Prostate gland (tissue), 2 donors: ENCODE data around the gene ADH1B. TPM values are rescaled to one million over a fixed set of nuclear protein-coding genes. Genes with fewer than 3 reads are reported as not detected.
"Not testable (repeated sequence)": the region's sequence is repeated elsewhere in the genome, so short reads cannot be mapped to it uniquely, and the experiment has no call there.

Experiments
- DNase-seq: peaks from one replicate; pipeline ENCODE4 v3.0.0-alpha.2; 2019; ENCODE audit warnings: low spot score
- H3K27ac ChIP-seq, 2 donors: fragments of 200-600 bp; sonication (generic); 2 replicates each; pipeline ENCODE4 v1.5.1; 2017 to 2019
- H3K27me3 ChIP-seq: fragments of 200-600 bp; sonication (generic); replicated peaks from 2 replicates; pipeline ENCODE4 v1.5.1; 2019; ENCODE audit not compliant: insufficient read depth
- H3K36me3 ChIP-seq, 2 donors: fragments of 200-600 bp; sonication (generic); 1 replicate in 1 of 2; 2 replicates in 1 of 2; pipeline versions ENCODE4 v1.5.1 to v1.8.1; 2017 to 2019
- H3K4me1 ChIP-seq: fragments of 200-600 bp; sonication (generic); replicated peaks from 2 replicates; pipeline ENCODE4 v1.5.1; 2019
- H3K4me3 ChIP-seq, 2 donors: fragments of 200-600 bp; sonication (generic); 2 replicates each; pipeline ENCODE4 v1.5.1; 2017 to 2019
- H3K9me3 ChIP-seq: fragments of 200-600 bp; sonication (generic); 2 replicates; pipeline ENCODE4 v1.5.1; 2017
- POLR2A ChIP-seq: fragments of 450-650 bp; IDR thresholded peaks from one replicate; pipeline ENCODE4 v1.6.1; 2016; ENCODE audit warnings: antibody characterized with exemption, mild to moderate bottlenecking
- POLR2AphosphoS5 ChIP-seq: sonication (generic); formaldehyde crosslinking; IDR thresholded peaks from one replicate; pipeline ENCODE4 v1.6.1; 2017; ENCODE audit warnings: antibody characterized with exemption
- WGBS: methylation state at CpG from one replicate; pipeline ENCODE4 v1.1.5; 2018; 5-methylcytosine and 5-hydroxymethylcytosine counted together
- intact Hi-C: fragments of 100-400 bp; cut with DNase I; formaldehyde crosslinking; loops from one replicate; pipeline ENCODE4 v1.14.2; 2022
- total RNA-seq, 2 donors: library from RNA; depleted of rRNA; stranded (reverse); fragments of >200 nt; gene quantifications; one replicate each; pipeline ENCODE4 v1.1.0, GENCODE V29; 2016
- TF ChIP-seq, protein P1 (sequence below), 4 experiments: fragments of 200-600 bp in 2 of 4; fragments of 450-650 bp in 2 of 4; sonication (generic) in 2 of 4; IDR thresholded peaks; 1 replicate in 3 of 4; 2 replicates in 1 of 4; pipeline ENCODE4 v1.5.1; 2016 to 2019; ENCODE audit warnings: antibody characterized with exemption in 4 of 4, mild to moderate bottlenecking in 2 of 4, moderate library complexity in 2 of 4

Gene ADH1B
- total RNA-seq, 2 donors from 2014 or later = 12.8 to 17.3 TPM

- no peaks in the 10 kb centered on the region for H3K36me3 ChIP-seq
- 38% methylated on average over 1 of the region's 1 CpG for WGBS
- H3K4me3 ChIP-seq = no peak overlapping the region
- intact Hi-C loops = loop anchor here (10.0 kb wide), 1 partner anchor 240 kb away; the partner anchor contains the start of gene ADH5
- TF ChIP-seq, protein P1, sequence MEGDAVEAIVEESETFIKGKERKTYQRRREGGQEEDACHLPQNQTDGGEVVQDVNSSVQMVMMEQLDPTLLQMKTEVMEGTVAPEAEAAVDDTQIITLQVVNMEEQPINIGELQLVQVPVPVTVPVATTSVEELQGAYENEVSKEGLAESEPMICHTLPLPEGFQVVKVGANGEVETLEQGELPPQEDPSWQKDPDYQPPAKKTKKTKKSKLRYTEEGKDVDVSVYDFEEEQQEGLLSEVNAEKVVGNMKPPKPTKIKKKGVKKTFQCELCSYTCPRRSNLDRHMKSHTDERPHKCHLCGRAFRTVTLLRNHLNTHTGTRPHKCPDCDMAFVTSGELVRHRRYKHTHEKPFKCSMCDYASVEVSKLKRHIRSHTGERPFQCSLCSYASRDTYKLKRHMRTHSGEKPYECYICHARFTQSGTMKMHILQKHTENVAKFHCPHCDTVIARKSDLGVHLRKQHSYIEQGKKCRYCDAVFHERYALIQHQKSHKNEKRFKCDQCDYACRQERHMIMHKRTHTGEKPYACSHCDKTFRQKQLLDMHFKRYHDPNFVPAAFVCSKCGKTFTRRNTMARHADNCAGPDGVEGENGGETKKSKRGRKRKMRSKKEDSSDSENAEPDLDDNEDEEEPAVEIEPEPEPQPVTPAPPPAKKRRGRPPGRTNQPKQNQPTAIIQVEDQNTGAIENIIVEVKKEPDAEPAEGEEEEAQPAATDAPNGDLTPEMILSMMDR (IDR thresholded peaks at IDR 0.05) = no peak
- no peak for TF ChIP-seq POLR2AphosphoS5
- no peak for TF ChIP-seq POLR2A
- H3K9me3 ChIP-seq = no peaks in the 10 kb centered on the region
- no peaks in the 10 kb centered on the region for H3K27me3 ChIP-seq
- H3K4me1 ChIP-seq = no peaks in the 10 kb centered on the region
- peak overlapping the region; percentile 65 to 78 for H3K27ac ChIP-seq
- no peak for DNase-seq
Measured at GRCh38 chr4:99324361-99324760, 3.2 kb upstream of the ADH1B start.

GRCh38 chr4:99323756-99324155 is 2.6 kb upstream of the ADH1B start:
- no peaks in the 10 kb centered on the region for H3K27me3 ChIP-seq
- DNase-seq = peak; percentile 60
- H3K27ac ChIP-seq = peak overlapping the region; percentile 65 to 78
- 89% methylated on average over 1 of the region's 1 CpG for WGBS
- no peaks in the 10 kb centered on the region for H3K36me3 ChIP-seq
- H3K4me3 ChIP-seq = no peak overlapping the region
- intact Hi-C loops = loop anchor here (10.0 kb wide), 1 partner anchor 239 kb away; the partner anchor contains the start of gene ADH5
- TF ChIP-seq POLR2AphosphoS5 (peak; percentile 92), POLR2A (no peak)
- H3K4me1 ChIP-seq = no peaks in the 10 kb centered on the region
- H3K9me3 ChIP-seq = no peaks in the 10 kb centered on the region

DNA sequence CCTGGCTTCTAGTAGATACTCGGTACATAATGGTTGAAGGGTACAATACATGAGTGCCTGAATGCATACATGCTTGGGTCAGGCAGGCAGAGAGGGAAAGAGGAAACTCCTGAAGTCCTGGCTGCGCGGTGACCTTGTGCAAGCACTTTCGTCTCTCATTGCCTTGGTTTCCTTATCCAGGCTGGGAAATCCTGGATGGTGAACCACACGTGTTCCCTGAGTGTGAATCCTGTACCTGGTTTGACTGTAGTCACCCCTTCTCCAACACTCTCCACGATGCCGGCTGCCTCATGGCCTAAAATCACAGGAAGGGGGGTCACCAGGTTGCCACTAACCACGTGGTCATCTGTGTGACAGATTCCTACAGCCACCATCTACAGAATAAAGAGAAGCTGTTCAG is 3.4 kb downstream of the ADH1B start:
- H3K4me3 ChIP-seq, H3K4me1 ChIP-seq, intact Hi-C loops, H3K9me3 ChIP-seq, H3K27me3 ChIP-seq, DNase-seq, H3K27ac ChIP-seq, H3K36me3 ChIP-seq: not testable (repeated sequence)
- WGBS = 97% methylated on average over 8 of the region's 8 CpGs

DNA sequence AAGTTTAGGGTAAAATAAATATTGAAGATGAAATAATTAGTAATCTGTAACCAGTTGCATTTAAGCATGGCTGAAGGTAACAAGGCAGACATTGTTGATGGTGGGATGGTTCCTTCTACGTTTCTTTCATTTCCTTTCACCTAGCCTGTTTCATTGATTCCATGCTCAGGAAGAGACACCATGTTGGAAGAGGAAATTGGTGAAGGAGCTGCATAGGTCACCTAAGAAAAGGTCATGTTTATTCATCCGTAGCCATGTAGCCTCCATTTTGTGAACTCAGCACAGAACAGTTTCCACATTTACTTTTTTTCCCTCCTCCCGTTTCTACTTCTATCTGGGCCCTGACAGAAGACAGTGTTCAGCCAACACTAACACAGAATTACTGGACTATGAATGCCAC is 3.8 kb downstream of the ADH1B start:
- TF ChIP-seq POLR2AphosphoS5 (no peak), POLR2A (no peak)
- TF ChIP-seq, protein P1 (IDR thresholded peaks at IDR 0.05) = no peak
- Histone ChIP-seq H3K27ac (no peak overlapping the region), H3K36me3 (no peaks in the 10 kb centered on the region), H3K4me1 (no peaks in the 10 kb centered on the region), H3K4me3 (no peak overlapping the region), H3K9me3 (no peaks in the 10 kb centered on the region), H3K27me3 (no peaks in the 10 kb centered on the region)
- no peak for DNase-seq
- 79% methylated on average over 3 of the region's 3 CpGs for WGBS
- intact Hi-C loops = no loop called here

- WGBS = 68% methylated on average over 6 of the region's 6 CpGs
- Histone ChIP-seq H3K9me3 (no peaks in the 10 kb centered on the region), H3K27ac (no peak overlapping the region), H3K4me3 (no peak overlapping the region), H3K36me3 (no peaks in the 10 kb centered on the region), H3K4me1 (no peaks in the 10 kb centered on the region), H3K27me3 (no peaks in the 10 kb centered on the region)
- DNase-seq = no peak
- intact Hi-C loops = no loop called here
- TF ChIP-seq POLR2AphosphoS5 (no peak), POLR2A (no peak)
- TF ChIP-seq, protein P1 (IDR thresholded peaks at IDR 0.05) = no peak
Measured at GRCh38 chr4:99315839-99316238, 5.4 kb downstream of the ADH1B start.

DNA sequence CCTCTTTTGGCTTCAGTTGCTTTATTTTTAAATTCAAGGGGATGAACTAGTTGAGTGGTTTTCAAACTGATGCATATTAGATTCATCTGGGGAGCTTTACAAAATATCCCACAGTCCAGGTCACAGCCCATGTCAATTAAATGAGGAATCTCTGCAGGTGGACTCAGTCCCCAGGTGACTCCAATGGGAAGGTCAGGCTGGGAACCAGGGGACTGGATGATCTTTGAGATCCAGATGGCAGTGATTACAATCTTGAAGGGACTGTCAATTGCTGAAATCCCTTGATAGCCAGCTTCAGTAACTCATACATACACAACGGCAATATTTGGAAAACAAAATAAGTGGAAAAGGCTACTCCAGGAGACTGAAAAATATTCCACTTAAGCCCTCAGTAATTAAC is 7.0 kb downstream of the ADH1B start:
- H3K9me3 ChIP-seq = no peaks in the 10 kb centered on the region
- WGBS = 94% methylated on average over 1 of the region's 1 CpG
- H3K36me3 ChIP-seq = no peaks in the 10 kb centered on the region
- intact Hi-C loops = no loop called here
- no peak overlapping the region for H3K27ac ChIP-seq
- no peak for DNase-seq
- H3K27me3 ChIP-seq = no peaks in the 10 kb centered on the region
- no peaks in the 10 kb centered on the region for H3K4me1 ChIP-seq
- no peak for TF ChIP-seq POLR2AphosphoS5
- TF ChIP-seq, protein P1 (IDR thresholded peaks at IDR 0.05) = no peak
- TF ChIP-seq POLR2A = no peak
- no peak overlapping the region for H3K4me3 ChIP-seq
